GM18861 (cell line): ENCODE data around the gene PDGFB.

Experiments used
- ATAC-seq: cut with Tn5 transposase; IDR thresholded peaks from one replicate; pipeline ENCODE4 v1.9.1; 2021; ENCODE audit not compliant: unreplicated experiment

Gene PDGFB

DNA sequence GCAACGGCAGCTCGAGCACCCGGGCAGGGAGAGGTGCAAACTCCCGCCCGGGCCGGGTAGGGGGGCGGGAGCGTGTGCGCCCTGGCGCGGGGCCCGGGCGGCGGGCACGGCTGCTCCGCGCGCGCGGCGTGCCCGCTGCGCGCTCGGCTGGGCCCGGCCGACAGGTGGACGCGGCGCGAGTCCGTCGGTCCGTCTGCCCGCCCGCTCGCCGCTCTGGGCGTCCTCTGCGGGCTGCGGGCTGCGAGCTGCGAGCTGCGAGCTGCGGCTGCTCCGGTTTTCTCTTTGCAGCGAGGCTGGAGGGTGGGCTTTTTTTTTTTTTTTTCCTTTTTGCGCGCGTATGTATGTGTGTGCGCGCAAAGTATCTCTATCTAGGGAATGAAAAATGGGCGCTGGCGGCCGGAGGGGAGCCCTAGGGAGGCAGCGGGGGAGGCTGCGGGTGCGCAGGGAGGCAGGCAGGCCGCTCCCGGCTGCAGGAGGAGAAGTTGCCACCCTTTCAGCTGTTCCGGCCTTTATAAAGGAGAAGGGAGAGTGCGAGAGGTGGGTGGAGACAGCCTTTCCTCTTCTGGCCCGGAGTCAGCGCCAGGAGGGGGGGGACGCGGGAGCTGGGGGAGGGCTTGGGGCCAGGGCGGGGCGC, at the start of gene PDGFB:
TSS of gene PDGFB (minus strand) at position 487 of the 634 bp plus-strand sequence. CDS start 1,019 bp downstream, outside the sequence.
- ATAC-seq = no peak

DNA sequence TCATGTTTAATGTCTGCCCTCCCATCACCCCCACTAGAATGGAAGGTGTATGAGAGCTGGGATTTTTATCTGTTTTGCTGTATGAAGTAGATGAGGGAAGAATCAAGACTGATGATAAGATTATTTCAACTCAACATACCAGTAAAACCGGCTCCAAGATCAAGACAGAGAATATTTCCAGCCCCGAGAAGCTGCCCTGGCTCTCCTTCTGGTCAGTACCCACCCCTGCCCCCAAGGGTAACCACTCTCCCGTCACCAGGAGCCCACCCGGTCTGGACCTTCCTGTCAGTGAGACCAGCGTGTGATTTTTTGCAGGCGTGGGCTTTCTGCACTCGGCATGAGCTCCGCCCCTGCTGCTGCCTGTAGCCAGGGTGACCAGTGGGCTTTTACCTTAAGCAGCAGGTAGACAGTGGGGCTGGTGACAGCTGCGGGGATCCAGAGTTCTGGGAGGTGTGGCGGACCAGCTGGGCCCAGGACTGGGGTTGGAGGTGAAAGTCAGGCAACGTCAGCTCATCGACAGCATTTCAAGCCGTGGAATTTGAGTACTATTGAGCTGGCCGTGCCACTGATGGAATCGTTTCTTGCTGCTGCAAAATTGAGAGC, 49.1 kb upstream of the PDGFB start:
- no peak for ATAC-seq

DNA sequence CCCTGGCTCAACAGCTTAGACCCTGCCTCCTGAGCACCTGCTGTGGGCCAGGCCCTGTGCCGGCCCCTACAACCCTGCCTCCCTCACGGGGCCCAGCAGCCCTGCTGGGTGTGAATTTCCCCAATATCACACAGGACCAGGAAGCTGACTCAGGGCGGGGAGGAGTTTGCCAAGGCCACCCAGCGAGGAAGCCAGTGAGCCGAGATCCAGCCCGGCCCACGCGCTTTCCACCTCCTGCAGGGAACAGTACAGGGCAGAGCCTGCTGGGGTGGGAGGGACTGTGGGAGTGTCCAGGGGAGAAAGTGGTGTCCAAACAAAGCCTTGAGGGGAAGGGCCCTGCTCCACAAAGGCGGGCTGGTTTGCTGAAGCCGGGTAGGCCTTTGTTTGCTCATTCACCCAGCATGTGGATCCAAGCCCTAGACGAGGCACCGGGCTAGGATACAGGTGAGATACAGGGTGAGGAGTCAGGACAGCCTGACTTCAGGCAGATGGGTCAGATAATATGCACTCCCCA, 47.8 kb upstream of the PDGFB start:
- no peak for ATAC-seq

DNA sequence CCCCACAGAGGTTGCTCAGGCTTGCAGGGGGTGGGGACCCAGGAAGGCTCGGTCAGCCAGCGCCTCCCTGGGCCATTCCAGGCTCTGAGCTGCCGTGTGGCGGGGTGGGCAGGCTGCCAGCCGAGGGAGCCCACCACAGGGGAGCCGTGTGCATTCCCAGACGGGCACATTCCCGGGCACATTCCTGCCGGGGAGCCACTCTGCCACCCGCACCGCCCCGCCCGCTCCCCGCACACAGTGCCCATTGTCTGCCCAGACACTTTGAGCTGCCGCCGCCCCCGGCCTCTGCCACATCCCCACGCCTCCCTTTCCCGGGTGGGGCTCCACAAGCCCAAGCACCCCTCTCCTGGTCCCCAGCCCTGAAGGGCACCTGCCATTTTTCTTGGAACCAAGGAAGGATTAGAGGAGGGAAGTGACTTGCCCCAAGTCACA, 47.3 kb upstream of the PDGFB start:
- no peak for ATAC-seq

DNA sequence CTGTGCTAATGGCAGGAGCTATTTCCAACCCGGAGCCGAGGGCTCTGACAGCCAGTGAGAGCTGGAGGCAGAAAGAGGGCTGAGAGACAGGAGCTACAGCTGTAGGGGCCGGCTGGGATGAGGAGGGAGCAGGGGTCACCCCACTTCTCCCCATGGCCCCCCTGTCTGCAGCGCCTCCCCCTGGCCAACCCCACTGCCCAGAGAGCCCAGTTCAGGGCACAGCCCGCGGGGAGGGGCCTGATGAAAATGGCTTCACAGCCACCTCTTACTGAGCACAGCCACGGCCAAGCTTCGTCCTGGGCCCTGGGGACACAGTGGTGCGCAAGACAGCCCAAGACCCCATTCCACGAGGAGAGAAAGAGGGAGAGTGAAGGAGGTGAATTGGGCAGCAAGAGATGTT, 46.7 kb upstream of the PDGFB start:
- ATAC-seq = no peak

DNA sequence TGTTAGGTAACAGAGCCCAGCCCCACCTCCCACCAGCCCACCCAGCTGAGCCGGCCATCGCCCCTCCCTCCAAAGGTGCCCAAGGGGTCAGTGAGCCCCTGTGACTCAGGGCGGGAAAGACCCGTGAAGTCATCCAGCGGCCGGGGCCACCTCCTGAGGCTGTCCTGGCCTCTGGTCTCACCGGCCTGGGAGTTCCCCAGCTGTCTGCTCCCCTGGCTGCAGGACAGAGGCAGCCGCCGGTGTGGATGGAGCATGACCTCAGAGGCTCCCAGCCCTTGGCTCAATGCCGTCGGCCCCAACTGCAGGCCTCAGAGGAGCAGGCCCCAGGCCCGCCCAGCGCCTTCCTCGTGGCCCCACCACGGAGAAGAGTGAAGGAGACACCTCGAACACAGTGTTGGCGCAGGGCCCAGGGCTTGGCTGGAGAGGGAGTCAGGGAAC, 46.0 kb upstream of the PDGFB start:
- no peak for ATAC-seq

DNA sequence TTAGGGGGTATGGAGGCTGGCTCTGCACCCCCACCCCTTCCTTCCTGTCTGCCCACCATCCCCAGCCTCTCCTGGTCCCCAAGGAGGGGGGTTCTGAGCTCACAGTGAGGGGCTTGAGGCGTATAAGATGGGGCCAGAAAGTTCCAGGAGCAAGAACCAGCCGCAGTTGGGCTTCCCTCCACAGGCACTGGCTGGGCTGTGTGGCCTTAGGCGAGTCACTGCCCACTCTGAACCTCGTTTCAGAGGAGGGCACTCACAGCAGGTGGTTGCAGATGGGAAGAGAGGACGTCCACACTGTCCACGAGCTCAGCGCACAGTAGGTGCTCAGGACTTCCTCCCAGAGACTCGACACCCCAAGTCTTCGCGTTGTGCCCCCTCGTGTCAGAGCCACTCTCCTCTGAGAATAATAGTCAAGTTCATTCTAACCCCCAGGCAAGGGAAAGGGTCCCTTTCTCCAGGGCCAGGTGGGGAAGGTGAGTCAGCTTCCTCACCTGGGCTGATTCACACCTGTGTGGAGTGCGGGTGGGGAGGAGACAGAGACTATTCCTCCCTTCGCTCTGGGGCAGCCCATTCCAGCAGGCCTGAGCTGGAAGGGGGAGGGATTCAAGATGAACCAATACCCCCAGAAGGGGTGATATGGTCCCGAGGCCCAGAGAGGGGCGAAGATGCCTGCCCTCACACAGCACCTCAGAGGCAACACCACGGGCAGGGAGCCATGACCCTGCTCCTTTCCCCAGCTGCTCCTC, 45.4 kb upstream of the PDGFB start:
- ATAC-seq = no peak

DNA sequence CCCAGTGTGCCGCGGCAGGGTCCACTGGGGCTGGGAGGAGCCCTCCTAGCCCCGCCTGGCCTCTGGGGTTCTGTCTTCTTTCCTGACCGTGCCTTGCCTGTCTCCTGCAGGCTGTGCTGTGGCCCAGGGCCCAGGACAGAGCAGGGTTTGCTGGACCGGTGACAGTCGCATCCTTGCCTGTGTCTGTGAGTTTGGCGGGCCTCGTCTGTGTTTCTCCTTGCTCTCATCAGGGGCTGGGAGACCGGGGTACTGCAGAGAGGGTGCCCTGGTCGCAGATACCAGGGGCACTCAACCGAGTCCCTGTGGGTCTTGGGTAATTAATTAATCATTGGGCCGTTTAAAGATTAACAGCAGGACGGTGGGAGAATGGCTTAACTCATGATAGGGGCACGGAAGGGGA, 44.8 kb upstream of the PDGFB start:
- no peak for ATAC-seq

DNA sequence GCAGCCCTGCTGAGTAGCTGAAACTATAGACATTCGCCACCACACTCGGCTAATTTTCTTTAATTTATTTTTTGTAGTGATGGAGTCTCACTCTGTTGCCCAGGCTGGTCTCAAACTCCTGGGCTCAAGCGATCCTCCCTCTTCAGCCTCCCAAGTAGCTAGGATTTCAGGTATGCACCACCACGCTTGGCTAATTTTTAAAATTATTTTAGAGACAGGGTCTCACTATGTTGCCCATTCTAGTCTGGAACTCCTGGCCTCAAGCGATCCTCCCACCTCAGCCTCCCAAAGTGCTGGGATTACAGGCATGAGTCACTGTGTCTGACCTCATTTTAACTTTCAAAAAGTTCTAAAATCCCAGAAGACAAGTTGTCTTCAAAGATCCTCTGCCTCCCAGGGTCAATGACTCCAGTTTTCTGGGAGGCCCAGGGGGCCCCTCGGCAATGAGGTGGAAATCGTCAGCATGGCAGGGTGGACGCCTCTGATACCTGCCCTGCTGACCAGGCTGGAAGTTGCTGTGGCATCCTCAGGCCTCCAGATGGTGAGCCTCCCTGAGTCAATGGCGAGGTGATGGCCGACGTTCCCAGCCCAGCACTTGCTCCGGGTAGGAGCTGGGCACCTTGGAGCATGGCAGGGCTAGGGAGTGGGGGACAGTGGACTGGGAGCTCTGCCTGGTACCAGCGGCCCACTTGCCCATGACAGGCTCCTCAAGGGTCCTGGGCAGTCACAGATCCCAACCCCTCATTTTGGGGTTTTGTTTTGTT, 43.5 kb upstream of the PDGFB start:
- ATAC-seq = no peak

DNA sequence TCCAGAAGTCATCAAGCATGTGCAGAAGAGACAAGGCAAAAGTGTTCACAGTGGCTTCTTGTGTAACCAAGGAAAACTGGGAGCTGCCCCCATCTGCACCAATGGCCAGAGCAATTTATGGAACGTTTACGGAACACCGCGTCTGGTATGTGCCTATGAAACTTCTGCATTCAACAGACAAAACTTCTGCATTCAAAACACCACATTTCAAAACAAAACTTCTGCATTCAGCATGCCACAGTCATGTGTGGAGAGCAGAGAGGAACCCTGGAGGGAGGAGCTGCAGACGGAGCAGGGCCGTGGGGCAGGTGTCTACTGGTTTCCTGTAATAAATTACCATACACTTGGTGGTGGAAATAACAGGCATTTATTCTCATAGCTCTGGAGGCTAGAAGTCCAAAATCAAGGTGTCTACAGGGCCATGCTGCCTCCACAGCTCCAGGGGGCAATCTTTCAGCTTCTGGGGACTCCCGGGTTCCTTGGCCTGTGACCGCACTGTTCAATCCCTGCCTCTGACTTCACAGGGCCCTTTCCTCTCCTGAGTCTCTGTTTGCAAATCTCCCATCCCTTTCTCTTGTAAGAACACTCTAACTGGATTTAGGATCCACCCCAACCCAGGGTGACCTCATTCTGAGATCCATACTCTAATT, 42.4 kb upstream of the PDGFB start:
- ATAC-seq = no peak

DNA sequence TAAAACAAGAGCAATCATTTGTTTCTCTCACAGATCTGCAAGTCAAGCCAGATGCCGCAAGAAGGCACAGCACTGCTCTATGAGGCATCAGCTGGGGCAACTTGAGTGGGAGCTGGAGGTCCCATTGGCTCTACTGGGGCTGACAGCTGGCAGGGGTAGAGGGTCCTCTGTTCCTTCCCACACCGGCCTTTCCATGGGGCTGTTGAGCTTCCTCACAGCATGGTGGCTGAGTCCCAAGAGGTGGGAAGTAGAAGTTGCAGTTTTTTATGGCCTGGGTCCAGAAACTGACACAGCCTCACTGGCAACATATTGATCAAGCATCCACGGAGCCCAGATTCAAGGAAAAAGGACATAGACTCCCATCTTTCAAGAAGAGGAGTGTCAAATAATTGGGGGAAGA, 40.2 kb upstream of the PDGFB start:
- no peak for ATAC-seq

DNA sequence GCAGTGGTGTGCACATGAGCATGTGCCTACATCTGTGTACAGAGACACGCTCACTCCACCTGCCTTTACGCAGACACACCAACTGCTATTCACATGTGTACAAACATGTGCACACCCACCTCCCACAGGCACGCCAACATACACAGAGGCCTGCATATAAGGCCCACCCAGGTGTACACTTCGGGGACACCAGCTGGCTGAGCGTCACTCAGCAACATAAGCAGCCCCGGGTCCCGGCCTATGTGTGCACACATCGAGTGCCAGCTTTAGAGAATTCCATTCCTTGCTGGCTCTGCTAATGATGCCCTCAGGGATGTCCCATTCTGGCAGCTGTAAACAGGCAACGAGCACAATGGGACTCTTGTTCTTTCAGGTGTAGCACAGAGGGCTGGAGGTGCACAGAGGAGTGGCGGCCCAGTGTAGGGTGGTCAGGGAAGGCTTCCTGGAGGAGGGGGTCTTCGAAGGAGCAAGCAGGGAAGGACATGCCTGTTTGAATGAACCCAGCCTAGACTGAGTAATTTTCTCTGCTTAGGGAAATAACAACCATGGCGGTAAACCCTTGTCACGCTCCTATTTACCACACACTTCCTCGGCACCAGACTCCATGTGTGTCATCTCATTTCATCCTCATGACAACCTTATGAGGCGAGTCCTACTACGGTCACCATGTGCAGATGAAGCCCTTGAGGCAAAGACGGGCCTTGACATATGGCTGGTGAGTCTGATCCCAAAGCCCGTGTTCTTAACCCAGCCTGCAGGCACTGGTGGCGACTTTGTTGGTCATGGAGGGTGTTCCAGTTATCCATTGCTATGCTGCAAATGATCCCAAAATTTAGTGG, 39.6 kb upstream of the PDGFB start:
- no peak for ATAC-seq

DNA sequence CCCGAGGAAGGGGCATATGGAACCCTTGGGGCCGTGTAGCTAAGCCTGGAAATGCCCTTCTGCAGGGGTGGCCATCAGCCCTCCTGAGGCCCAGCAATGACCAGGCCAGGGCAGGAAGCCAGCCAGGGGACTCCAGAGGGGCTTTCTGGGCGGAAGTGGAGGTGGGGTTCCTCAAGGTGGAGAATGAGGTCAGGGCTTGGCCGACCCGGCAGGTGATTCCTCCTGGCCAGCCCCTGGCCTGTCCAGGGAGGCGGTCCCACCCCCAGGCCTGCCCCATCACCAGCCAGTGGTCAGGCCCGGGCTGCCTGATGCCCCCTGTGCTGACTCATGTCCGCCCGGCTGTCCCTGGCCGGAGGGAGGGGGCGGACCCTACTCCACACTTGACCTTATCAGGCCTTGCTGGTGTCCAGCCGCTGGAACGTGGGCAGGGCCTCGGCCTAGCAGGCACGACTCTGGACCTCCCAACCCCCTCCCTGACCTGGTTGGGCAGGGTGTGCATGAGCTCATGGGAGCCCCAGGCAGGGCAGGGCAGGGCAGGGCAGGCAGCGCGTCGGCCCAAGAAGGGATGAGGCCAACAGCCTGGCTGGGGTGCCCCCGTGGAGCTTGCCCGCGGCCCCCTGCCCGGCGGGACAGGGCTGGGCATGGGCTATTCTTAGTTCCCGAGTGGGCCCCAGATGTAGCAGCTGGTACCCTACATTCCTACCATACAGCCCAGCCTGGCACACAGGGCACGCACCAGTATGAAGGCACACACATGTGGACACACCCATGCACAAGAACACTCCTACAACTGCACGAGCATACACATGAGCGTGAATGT, 38.8 kb upstream of the PDGFB start:
- ATAC-seq = no peak

DNA sequence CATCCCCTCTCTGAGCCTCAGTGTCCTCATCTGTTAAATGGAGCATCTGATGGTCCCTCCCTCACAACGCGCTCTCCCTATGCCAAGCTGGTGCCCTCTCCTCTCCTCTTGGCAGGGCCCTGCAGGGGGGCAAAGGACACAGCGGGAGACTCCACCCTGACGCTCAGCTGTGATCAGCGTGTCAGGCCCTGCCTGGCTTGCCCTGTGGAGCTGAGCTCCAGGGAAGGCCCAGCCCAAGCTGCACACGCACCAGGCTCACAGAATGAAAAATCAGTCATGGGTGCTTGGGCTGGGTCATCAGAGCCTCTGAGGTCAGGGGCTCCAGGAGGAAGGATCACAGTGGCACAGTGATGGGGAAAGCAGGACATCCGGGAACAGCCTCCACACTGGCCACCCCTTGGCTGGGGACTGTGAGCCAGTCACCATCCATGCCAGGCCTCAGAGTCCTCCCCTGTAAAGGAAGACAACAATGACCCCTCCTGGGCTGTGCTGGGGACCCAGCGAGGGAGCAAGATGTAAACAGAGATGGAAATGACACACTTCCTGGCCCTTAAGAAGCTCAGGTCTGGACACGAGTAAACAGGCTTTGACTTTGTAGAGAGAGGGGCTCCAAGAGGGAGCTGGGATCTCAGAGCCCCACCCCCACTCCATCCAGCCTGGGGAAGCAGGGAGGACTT, 38.0 kb upstream of the PDGFB start:
- ATAC-seq = no peak

DNA sequence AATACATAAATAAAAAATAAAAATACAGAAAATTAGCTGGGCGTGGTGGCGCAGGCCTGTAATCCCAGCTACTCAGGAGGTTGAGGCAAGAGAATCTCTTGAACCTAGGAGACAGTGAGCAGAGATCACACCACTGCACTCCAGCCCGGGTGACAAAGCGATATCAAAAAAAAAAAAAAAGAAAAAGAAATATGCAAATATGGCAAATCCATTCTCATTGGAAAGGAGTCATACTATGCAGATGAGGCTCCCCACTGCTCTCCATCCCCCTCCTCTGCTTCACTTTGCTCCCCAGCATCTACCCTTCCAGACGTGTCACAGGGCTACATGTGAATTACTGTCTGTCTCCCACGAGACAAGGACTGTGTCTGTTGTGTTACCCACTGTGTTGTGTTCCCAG, 36.3 kb upstream of the PDGFB start:
- ATAC-seq = no peak

DNA sequence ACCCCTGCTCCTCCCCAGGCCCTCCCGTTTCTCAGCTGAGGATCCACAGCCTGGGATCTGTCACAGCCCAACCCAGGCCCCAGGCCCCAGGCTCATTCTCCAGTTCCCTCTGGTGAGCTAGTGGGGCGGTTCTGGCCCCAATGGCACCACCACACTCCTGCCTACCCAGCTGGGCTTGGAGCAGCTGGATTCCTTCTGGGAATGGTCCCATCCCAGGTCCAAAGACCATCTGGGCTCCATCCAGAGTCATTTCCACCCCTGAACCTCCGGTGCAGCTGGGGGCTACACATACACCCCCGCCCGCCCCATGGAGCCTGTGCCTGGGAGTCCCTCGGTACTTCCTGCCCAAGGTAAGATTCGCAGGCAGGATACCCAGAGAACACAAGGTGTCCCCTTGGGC, 35.5 kb upstream of the PDGFB start:
- no peak for ATAC-seq

DNA sequence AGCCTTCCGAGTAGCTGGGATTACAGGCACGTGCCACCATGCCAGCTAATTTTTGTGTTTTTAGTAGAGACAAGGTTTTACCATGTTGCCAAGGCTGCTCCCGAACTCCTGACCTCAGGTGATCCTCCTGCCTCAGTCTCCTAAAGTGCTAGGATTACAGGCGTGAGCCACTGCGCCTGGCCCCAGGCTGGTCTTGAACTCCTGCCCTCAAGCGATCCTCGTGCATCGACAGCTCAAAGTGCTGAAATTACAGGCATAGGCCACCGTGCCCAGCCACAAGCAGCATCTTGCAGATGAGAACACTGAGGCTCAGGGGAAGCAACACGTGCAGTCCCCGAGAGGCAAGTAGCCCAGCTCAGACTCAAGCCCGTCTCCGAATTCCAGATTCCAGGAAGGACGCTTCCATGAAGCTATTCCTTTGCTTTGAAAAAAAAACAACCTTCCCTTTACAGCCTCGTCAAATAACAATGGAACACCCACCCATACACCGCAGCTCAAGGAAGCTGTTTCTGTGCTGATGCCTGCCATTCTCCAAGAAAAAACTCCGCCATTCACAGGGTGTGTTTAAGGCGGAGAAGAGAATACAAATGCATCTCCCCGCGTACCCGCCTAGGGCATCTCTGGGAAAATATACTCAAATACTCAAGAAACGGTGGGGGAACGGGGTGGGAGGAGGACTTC, 34.5 kb upstream of the PDGFB start:
- ATAC-seq = no peak

DNA sequence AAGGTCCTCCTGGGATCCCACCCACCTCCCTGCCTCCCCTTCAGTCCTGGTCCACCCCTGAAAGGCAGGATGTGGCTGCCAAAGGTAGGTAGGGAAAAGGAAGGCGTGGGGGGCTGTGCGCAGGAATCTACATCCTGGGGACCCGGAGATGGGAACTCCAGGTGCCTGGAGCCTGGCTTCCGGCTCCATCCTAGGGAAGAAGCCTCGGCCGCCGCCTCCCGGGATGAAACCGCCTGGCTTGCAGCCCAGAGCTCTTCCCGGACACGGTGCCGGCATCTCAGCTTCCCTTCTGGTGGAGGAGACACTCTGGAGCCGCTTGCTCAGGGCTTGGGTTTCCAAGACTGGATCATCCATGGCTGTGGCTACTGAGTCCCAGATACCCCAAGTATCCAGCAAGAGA, 33.3 kb upstream of the PDGFB start:
- no peak for ATAC-seq
